ENCODE measurements around the gene FAM114A1. TPM values are rescaled to one million over a fixed set of nuclear protein-coding genes. Genes with fewer than 3 reads are reported as not detected.

Gene FAM114A1
- polyA plus RNA-seq, 3 donors = 3.2 to 12.0 (median 4.1) TPM

DNA sequence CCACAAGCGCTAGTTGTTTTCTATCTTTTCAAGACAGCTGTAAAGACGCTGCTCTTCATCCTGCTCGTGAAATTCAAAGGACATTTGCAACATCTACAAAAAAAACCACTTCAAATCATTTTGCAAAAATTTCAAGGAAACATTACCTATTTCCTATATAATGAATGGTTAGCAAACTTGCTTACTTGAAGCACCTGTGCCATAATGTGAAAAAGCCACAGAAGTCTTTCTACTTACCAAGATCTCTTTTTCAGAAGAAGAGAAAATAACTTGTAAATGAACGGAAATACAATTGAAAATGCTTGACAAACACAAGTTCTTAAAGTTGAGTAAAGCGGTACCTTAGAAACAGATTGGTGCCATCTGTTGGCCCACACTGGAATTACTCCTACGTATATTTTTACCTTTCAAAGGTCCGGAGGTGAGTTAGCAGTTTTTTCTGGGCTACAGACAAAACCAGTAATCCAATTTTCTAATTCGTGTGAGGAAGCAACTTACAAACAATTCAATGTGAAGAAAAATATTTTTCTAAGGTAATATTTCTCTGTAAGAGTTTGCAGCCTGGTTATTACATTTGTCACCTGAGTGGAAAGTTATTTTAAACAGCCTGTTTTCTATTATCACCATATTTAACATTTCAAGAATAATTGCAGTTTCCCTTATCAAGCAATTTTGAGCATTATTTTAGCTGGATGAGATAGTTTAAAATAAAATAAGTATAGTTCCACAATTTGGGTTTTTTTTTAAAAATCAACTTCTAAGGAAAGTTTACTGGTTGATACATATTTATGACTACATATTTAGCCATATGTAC, 10.9 kb upstream of the FAM114A1 start, which contains the start of gene TLR6:
Gene TLR6 (minus strand): TSS at position 294 of the 814 bp plus-strand sequence. CDS start 27,344 bp downstream, outside the sequence.
- Mint-ChIP-seq H3K36me3 (peaks cover 3 to 6% of the 10 kb centered on the region in 2 donors), H3K4me1 (peaks cover 48% of the 10 kb centered on the region), H3K27me3 (ENCODE audit: low read depth in 3 of 3) (peaks cover 0 to 5% (median 0%) of the 10 kb centered on the region in 3 donors), H3K9me3 (peaks cover 0 to 8% (median 3%) of the 10 kb centered on the region in 7 donors), H3K27ac (peak within 1 kb of the TSS; percentile 97 to 100 (median 100)), H3K4me3 (peak within 1 kb of the TSS; percentile 72 to 91)
- Histone ChIP-seq H3K9me3 (replicated peaks in 1 of 2; ENCODE audit: control insufficient read depth in 1 of 2, insufficient read depth in 1 of 2, low read length in 2 of 2) (no peaks in the 10 kb centered on the region), H3K4me1 (ENCODE audit: control insufficient read depth in 1 of 2, insufficient read depth in 2 of 2, low read length in 2 of 2) (peaks cover 39 to 63% of the 10 kb centered on the region in 2 donors), H4K20me1 (ENCODE audit: insufficient read depth, low read length) (no peaks in the 10 kb centered on the region), H3K4me3 (replicated peaks in 1 of 3; ENCODE audit: low read depth in 2 of 3, low read length in 3 of 3) (peak within 1 kb of the TSS; percentile 49 to 93 (median 83)), H3K27ac (ENCODE audit: low read depth in 1 of 2, low read length in 2 of 2) (peak within 1 kb of the TSS; percentile 97 to 99), H3K9ac (ENCODE audit: insufficient read depth, low read length, poor library complexity, severe bottlenecking) (peak within 1 kb of the TSS; percentile 77), H3K27me3 (ENCODE audit: control insufficient read depth in 2 of 2, insufficient read depth in 2 of 2, low read length in 2 of 2) (no peaks in the 10 kb centered on the region), H3K4me2 (replicated peaks; ENCODE audit: extremely low read depth, low read length, poor library complexity, severe bottlenecking) (peak within 1 kb of the TSS; percentile 82), H3K79me2 (ENCODE audit: insufficient read depth, low read length) (peaks cover 36% of the 10 kb centered on the region), H2AFZ (ENCODE audit: insufficient read depth, low read depth, low read length, poor library complexity, severe bottlenecking) (peak within 1 kb of the TSS; percentile 57), H3K36me3 (replicated peaks in 1 of 2; ENCODE audit: control insufficient read depth in 1 of 2, insufficient read depth in 2 of 2, low read length in 2 of 2) (no peaks in the 10 kb centered on the region)
- intact Hi-C loops (cut with micrococcal nuclease) = loop anchor here (2.0 to 10.0 kb wide), 6 partner anchors 40 to 779 kb away; partner anchors contain the start of genes TLR1 (in 1 of the 2), TLR10 (in 1 of the 2) and TMEM156 (in 1 of the 2)
- TF ChIP-seq, protein P1, sequence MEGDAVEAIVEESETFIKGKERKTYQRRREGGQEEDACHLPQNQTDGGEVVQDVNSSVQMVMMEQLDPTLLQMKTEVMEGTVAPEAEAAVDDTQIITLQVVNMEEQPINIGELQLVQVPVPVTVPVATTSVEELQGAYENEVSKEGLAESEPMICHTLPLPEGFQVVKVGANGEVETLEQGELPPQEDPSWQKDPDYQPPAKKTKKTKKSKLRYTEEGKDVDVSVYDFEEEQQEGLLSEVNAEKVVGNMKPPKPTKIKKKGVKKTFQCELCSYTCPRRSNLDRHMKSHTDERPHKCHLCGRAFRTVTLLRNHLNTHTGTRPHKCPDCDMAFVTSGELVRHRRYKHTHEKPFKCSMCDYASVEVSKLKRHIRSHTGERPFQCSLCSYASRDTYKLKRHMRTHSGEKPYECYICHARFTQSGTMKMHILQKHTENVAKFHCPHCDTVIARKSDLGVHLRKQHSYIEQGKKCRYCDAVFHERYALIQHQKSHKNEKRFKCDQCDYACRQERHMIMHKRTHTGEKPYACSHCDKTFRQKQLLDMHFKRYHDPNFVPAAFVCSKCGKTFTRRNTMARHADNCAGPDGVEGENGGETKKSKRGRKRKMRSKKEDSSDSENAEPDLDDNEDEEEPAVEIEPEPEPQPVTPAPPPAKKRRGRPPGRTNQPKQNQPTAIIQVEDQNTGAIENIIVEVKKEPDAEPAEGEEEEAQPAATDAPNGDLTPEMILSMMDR (IDR thresholded peaks at IDR 0.05) = peak; percentile 98
- DNase-seq = peak; percentile 61 to 91 (median 77)
- WGBS (ENCODE audit: insufficient coverage) = 20% methylated on average over 1 of the region's 8 CpGs

DNA sequence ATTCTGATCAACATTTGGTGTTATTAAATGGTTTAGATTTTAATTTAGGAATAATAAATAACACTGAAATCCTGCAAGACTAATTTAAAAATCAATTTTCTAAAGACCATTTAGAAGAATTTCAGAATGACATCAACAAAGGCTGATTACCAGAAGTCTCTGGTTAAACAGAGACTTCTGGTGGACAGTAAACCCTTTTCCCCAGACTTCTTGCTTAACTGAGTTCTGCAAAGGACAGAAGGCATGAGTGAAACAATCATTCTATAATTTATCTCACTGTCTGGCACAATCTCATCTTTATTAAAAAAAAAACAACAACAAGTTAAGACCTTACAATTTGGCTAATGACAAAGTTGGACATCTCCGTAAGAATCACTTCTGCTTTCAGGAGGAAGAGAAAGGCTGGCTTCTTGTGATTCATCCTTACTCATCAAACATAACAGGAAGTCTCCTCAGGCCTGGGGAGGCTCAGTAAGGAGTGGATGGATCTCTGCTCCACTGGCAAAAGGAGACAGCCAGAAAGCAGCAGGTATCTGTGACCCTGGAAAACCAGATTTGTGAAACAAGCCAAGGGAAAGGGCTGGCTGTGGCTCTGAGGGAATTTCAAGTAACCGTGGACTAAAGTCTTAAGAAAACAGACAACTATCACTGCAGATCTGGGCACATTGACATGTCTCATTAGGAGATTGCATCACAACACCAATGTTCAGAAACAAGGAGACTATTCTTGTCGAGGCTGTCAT, 10.1 kb upstream of the FAM114A1 start:
- H2AFZ ChIP-seq (ENCODE audit: insufficient read depth, low read depth, low read length, poor library complexity, severe bottlenecking) = peak overlapping the region; percentile 52
- Mint-ChIP-seq H3K9me3 (peaks cover 0 to 3% (median 3%) of the 10 kb centered on the region in 7 donors), H3K4me3 (peak overlapping the region; percentile 72 to 91), H3K27me3 (ENCODE audit: low read depth in 3 of 3) (peaks cover 0 to 5% (median 0%) of the 10 kb centered on the region in 3 donors), H3K27ac (peak overlapping the region; percentile 97 to 100 (median 100)), H3K36me3 (peaks cover 0 to 2% of the 10 kb centered on the region in 2 donors), H3K4me1 (peaks cover 47% of the 10 kb centered on the region)
- H4K20me1 ChIP-seq (ENCODE audit: insufficient read depth, low read length) = no peaks in the 10 kb centered on the region
- peak overlapping the region; percentile 82 for H3K4me2 ChIP-seq (replicated peaks; ENCODE audit: extremely low read depth, low read length, poor library complexity, severe bottlenecking)
- H3K27me3 ChIP-seq (ENCODE audit: control insufficient read depth in 2 of 2, insufficient read depth in 2 of 2, low read length in 2 of 2) = no peaks in the 10 kb centered on the region
- DNase-seq = peak; percentile 94 to 98 (median 97)
- 0% methylated on average over 1 of the region's 3 CpGs for WGBS (ENCODE audit: insufficient coverage)
- peak overlapping the region; percentile 77 for H3K9ac ChIP-seq (ENCODE audit: insufficient read depth, low read length, poor library complexity, severe bottlenecking)
- no peaks in the 10 kb centered on the region for H3K9me3 ChIP-seq (replicated peaks in 1 of 2; ENCODE audit: control insufficient read depth in 1 of 2, insufficient read depth in 1 of 2, low read length in 2 of 2)
- H3K79me2 ChIP-seq (ENCODE audit: insufficient read depth, low read length) = peaks cover 36% of the 10 kb centered on the region
- TF ChIP-seq, protein P1 (IDR thresholded peaks at IDR 0.05) = no peak
- H3K27ac ChIP-seq (ENCODE audit: low read depth in 1 of 2, low read length in 2 of 2) = peak overlapping the region; percentile 97 to 99
- intact Hi-C loops (cut with micrococcal nuclease) = loop anchor here (2.0 to 10.0 kb wide), 6 partner anchors 41 to 780 kb away; partner anchors contain the start of genes TLR1 (in 1 of the 2), TLR10 (in 1 of the 2) and TMEM156 (in 1 of the 2)
- H3K4me1 ChIP-seq (ENCODE audit: control insufficient read depth in 1 of 2, insufficient read depth in 2 of 2, low read length in 2 of 2) = peaks cover 39 to 63% of the 10 kb centered on the region in 2 donors
- peak overlapping the region in 2 of 3 experiments; percentile 83 to 93 for H3K4me3 ChIP-seq (replicated peaks in 1 of 3; ENCODE audit: low read depth in 2 of 3, low read length in 3 of 3)
- no peaks in the 10 kb centered on the region for H3K36me3 ChIP-seq (replicated peaks in 1 of 2; ENCODE audit: control insufficient read depth in 1 of 2, insufficient read depth in 2 of 2, low read length in 2 of 2)
